ENCODE results near the gene MAP2K6.

MAP2K6 gene

DNA sequence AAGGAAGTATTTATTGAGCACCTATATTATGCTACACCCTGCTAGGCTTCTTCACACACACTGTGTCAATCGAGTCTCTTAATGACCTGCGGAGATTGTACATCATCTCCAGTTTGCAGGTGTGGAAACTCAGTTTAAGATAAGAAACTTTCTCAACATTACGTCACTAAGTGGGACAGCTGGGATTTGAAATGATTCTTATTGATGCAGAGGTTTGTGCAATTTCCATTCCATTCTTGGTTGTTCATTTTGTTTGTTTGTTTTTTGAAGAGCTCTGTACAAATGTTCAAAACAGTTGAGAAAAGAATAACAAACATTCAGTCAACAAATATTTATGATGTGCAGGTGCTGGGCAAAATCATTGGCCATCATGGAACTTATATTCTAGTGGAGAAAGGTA lies 84.8 kb downstream of the MAP2K6 start:
- Histone ChIP-seq H2BK15ac (replicated peaks; ENCODE audit: low read depth) (no peak overlapping the region), H3K27ac (ENCODE audit: low read depth, low read length) (no peak overlapping the region), H3K4me3 (ENCODE audit: low read length) (no peak overlapping the region), H3K18ac (ENCODE audit: low read length) (no peak overlapping the region), H3K4me1 (ENCODE audit: control insufficient read depth, low read depth, low read length) (peaks cover 3% of the 10 kb centered on the region), H3K9ac (ENCODE audit: low read length) (no peak overlapping the region), H4K8ac (ENCODE audit: low read depth, low read length) (no peak overlapping the region), H4K5ac (ENCODE audit: low read length) (no peak overlapping the region), H3K4me2 (ENCODE audit: low read length) (no peak overlapping the region), H3K56ac (ENCODE audit: low read length) (no peak overlapping the region), H3K4ac (ENCODE audit: low read depth, low read length) (no peak overlapping the region), H3K36me3 (ENCODE audit: control insufficient read depth, insufficient read depth, low read length) (no peaks in the 10 kb centered on the region), H2BK5ac (ENCODE audit: low read length) (no peak overlapping the region), H3K79me1 (ENCODE audit: low read length) (no peaks in the 10 kb centered on the region), H3K27me3 (ENCODE audit: insufficient read depth, low read length, poor library complexity) (no peaks in the 10 kb centered on the region), H3K79me2 (ENCODE audit: control insufficient read depth, insufficient read depth, low read length) (no peaks in the 10 kb centered on the region), H2BK120ac (ENCODE audit: low read depth, low read length) (no peak overlapping the region), H2AK5ac (ENCODE audit: low read length) (no peak overlapping the region), H3K23ac (ENCODE audit: low read length) (no peak overlapping the region)
- no CpG with 5 or more reads among the region's 3 CpGs for WGBS (ENCODE audit: extremely low coverage, insufficient coverage, low lambda C conversion rate)
- no peak for DNase-seq

DNA sequence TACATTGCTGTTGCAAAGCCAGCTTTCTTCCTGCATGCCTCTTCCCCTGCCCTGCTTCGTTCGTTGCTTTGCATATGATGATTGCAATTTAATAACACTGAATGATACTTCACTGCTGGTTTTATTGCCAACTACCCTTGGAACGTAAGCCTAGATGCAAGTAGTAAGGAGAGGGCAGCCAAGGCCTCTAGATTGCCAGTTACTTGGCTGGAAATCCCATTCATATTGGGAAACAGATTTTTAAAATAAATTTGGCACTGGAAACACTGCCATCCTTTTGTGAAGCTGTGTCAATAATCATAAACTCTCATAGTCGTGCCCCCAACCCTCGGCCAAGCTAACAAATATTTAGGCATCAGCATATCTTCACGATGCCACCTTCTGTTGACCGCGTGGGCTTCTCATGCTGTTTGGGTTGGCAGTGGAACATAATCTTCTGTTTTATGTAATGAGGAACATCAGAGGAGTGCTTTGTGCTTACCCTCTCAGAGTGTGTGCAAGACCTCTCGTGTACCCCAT lies 86.5 kb downstream of the MAP2K6 start:
- Histone ChIP-seq H3K4ac (ENCODE audit: low read depth, low read length) (no peak overlapping the region), H3K4me3 (ENCODE audit: low read length) (no peak overlapping the region), H3K36me3 (ENCODE audit: control insufficient read depth, insufficient read depth, low read length) (no peaks in the 10 kb centered on the region), H3K27me3 (ENCODE audit: insufficient read depth, low read length, poor library complexity) (no peaks in the 10 kb centered on the region), H3K56ac (ENCODE audit: low read length) (no peak overlapping the region), H3K4me2 (ENCODE audit: low read length) (no peak overlapping the region), H3K23ac (ENCODE audit: low read length) (no peak overlapping the region), H3K79me1 (ENCODE audit: low read length) (no peaks in the 10 kb centered on the region), H3K9ac (ENCODE audit: low read length) (no peak overlapping the region), H3K27ac (ENCODE audit: low read depth, low read length) (no peak overlapping the region), H2BK120ac (ENCODE audit: low read depth, low read length) (no peak overlapping the region), H3K18ac (ENCODE audit: low read length) (no peak overlapping the region), H2AK5ac (ENCODE audit: low read length) (no peak overlapping the region), H4K8ac (ENCODE audit: low read depth, low read length) (no peak overlapping the region), H2BK5ac (ENCODE audit: low read length) (no peak overlapping the region), H4K5ac (ENCODE audit: low read length) (no peak overlapping the region), H3K4me1 (ENCODE audit: control insufficient read depth, low read depth, low read length) (peaks cover 3% of the 10 kb centered on the region), H2BK15ac (replicated peaks; ENCODE audit: low read depth) (no peak overlapping the region), H3K79me2 (ENCODE audit: control insufficient read depth, insufficient read depth, low read length) (no peaks in the 10 kb centered on the region)
- no peak for DNase-seq
- WGBS (ENCODE audit: extremely low coverage, insufficient coverage, low lambda C conversion rate) = no CpG with 5 or more reads among the region's 9 CpGs

DNA sequence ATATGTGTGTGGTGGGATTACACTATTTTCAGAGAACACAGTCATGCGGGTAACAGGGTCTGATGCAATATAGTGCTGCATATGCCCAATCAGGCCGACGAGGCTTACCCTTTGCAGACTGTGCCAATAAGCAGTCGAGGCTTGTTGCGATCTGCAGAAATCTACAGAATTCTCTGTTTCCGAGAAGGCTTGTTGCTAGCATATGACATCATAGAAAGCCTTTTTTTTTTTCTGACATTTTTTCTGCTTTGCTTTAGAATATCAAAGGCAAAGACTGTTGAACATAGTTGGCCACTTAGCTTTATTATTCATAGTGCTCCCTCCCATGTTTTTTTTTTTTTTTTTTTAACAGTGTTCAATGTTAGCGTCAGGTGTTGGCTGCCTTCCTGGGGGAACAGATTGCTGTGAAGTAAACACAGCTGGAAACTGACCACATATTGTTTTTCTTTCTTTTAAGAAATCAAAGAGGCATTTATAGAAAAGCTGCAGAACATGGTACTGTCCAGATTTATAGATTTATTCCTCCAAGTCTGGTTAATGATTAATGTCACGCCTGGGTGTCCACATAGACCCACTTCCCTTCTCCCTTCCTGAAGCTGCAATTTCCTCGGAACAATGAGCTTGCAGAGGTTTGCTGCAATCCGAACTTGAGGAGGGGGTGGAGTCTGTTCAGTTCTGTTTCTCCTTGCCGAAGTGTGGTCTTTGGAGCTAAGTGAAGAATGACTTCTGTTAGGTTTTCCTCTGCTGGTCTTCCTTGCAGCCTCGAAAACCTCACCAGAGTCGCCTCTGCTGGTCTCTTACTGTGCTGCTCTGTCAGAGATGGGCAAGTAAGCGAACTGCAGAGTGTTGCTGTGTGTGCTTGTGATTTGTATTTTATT lies 87.3 kb downstream of the MAP2K6 start:
- Histone ChIP-seq H3K18ac (ENCODE audit: low read length) (peak overlapping the region; percentile 55), H3K4ac (ENCODE audit: low read depth, low read length) (no peak overlapping the region), H4K8ac (ENCODE audit: low read depth, low read length) (no peak overlapping the region), H2BK120ac (ENCODE audit: low read depth, low read length) (no peak overlapping the region), H3K27me3 (ENCODE audit: insufficient read depth, low read length, poor library complexity) (no peaks in the 10 kb centered on the region), H2AK5ac (ENCODE audit: low read length) (no peak overlapping the region), H3K79me1 (ENCODE audit: low read length) (no peaks in the 10 kb centered on the region), H2BK15ac (replicated peaks; ENCODE audit: low read depth) (no peak overlapping the region), H3K4me3 (ENCODE audit: low read length) (no peak overlapping the region), H3K9ac (ENCODE audit: low read length) (peak overlapping the region; percentile 57), H3K23ac (ENCODE audit: low read length) (no peak overlapping the region), H3K79me2 (ENCODE audit: control insufficient read depth, insufficient read depth, low read length) (no peaks in the 10 kb centered on the region), H3K27ac (ENCODE audit: low read depth, low read length) (peak overlapping the region; percentile 2), H4K5ac (ENCODE audit: low read length) (no peak overlapping the region), H3K56ac (ENCODE audit: low read length) (peak overlapping the region; percentile 80), H3K4me2 (ENCODE audit: low read length) (no peak overlapping the region), H3K36me3 (ENCODE audit: control insufficient read depth, insufficient read depth, low read length) (no peaks in the 10 kb centered on the region), H2BK5ac (ENCODE audit: low read length) (no peak overlapping the region), H3K4me1 (ENCODE audit: control insufficient read depth, low read depth, low read length) (peaks cover 3% of the 10 kb centered on the region)
- WGBS (ENCODE audit: extremely low coverage, insufficient coverage, low lambda C conversion rate) = no CpG with 5 or more reads among the region's 14 CpGs
- DNase-seq = peak; percentile 85

DNA sequence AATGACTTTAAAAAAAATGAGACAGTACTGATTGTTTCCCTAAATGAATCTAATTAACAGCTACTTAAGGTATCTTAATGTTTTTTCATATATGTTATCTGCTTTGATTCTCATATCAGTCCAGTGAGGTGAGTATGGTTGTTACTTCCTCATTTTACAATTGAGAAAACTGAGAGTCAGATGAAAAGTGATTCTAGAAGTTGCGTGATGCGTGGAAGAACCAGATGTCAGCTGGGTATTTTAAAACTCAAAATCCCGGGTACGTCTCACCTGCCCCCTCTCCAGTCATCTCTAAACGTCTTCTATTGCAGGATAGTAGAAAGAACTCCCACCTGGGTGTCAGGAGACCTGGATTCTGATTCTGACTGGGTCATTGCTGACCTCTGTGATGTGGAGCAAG lies 89.2 kb downstream of the MAP2K6 start:
- Histone ChIP-seq H3K4me1 (ENCODE audit: control insufficient read depth, low read depth, low read length) (peaks cover 3% of the 10 kb centered on the region), H4K5ac (ENCODE audit: low read length) (no peak overlapping the region), H3K56ac (ENCODE audit: low read length) (no peak overlapping the region), H2AK5ac (ENCODE audit: low read length) (no peak overlapping the region), H2BK5ac (ENCODE audit: low read length) (no peak overlapping the region), H3K4me2 (ENCODE audit: low read length) (no peak overlapping the region), H2BK15ac (replicated peaks; ENCODE audit: low read depth) (peak overlapping the region; percentile 36), H2BK120ac (ENCODE audit: low read depth, low read length) (no peak overlapping the region), H3K27me3 (ENCODE audit: insufficient read depth, low read length, poor library complexity) (no peaks in the 10 kb centered on the region), H3K36me3 (ENCODE audit: control insufficient read depth, insufficient read depth, low read length) (no peaks in the 10 kb centered on the region), H3K18ac (ENCODE audit: low read length) (no peak overlapping the region), H4K8ac (ENCODE audit: low read depth, low read length) (no peak overlapping the region), H3K9ac (ENCODE audit: low read length) (no peak overlapping the region), H3K27ac (ENCODE audit: low read depth, low read length) (no peak overlapping the region), H3K79me1 (ENCODE audit: low read length) (no peaks in the 10 kb centered on the region), H3K4me3 (ENCODE audit: low read length) (no peak overlapping the region), H3K79me2 (ENCODE audit: control insufficient read depth, insufficient read depth, low read length) (no peaks in the 10 kb centered on the region), H3K4ac (ENCODE audit: low read depth, low read length) (no peak overlapping the region), H3K23ac (ENCODE audit: low read length) (no peak overlapping the region)
- WGBS (ENCODE audit: extremely low coverage, insufficient coverage, low lambda C conversion rate) = no CpG with 5 or more reads among the region's 5 CpGs
- DNase-seq = no peak

DNA sequence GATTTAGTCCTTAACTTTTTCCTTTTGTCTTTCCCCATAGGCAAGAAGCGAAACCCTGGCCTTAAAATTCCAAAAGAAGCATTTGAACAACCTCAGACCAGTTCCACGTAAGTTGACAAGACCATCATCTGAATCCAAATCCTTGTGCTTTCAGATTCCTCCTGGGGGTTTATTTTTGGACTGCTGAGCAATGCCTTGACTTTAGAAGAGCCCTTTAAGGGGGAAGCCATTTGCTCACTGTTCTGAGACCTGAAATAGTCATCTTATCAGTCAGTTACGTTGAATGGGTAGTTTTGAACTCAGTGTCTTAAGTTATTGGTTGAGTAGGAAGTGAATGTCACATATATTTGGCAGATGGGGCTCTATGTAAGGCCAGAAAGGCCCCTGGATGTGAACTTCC lies 91.2 kb downstream of the MAP2K6 start:
- no peak for DNase-seq
- Histone ChIP-seq H4K5ac (ENCODE audit: low read length) (no peak overlapping the region), H3K36me3 (ENCODE audit: control insufficient read depth, insufficient read depth, low read length) (no peaks in the 10 kb centered on the region), H3K23ac (ENCODE audit: low read length) (no peak overlapping the region), H2AK5ac (ENCODE audit: low read length) (no peak overlapping the region), H3K27me3 (ENCODE audit: insufficient read depth, low read length, poor library complexity) (no peaks in the 10 kb centered on the region), H3K4ac (ENCODE audit: low read depth, low read length) (no peak overlapping the region), H3K18ac (ENCODE audit: low read length) (peak overlapping the region; percentile 39), H2BK5ac (ENCODE audit: low read length) (no peak overlapping the region), H4K8ac (ENCODE audit: low read depth, low read length) (no peak overlapping the region), H3K4me2 (ENCODE audit: low read length) (no peak overlapping the region), H2BK15ac (replicated peaks; ENCODE audit: low read depth) (no peak overlapping the region), H3K56ac (ENCODE audit: low read length) (no peak overlapping the region), H3K4me3 (ENCODE audit: low read length) (no peak overlapping the region), H3K79me1 (ENCODE audit: low read length) (no peaks in the 10 kb centered on the region), H2BK120ac (ENCODE audit: low read depth, low read length) (no peak overlapping the region), H3K27ac (ENCODE audit: low read depth, low read length) (no peak overlapping the region), H3K9ac (ENCODE audit: low read length) (no peak overlapping the region), H3K4me1 (ENCODE audit: control insufficient read depth, low read depth, low read length) (peaks cover 3% of the 10 kb centered on the region), H3K79me2 (ENCODE audit: control insufficient read depth, insufficient read depth, low read length) (no peaks in the 10 kb centered on the region)
- WGBS (ENCODE audit: extremely low coverage, insufficient coverage, low lambda C conversion rate) = no CpG with 5 or more reads among the region's 3 CpGs
